ENCODE results near the gene LHFPL3.

Gene LHFPL3

DNA sequence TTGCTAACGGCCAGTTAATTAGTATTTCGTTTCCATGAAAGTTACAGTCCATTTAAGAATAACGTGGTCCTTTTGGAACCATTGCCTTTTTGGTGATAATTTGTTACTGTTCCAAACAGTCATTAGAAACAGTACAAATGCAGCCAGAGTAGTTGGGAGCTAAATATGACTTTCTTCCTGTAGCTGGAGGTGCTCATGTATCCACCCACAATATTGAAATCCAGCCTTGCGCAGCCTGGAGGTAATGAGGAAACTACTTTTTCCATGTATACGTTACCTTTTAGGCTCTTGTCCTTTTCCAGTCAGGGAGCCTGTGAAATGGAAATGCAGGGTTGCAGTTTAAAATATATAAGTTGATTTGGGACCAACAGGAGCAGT, 43.6 kb downstream of the LHFPL3 start:
- no peak for DNase-seq

DNA sequence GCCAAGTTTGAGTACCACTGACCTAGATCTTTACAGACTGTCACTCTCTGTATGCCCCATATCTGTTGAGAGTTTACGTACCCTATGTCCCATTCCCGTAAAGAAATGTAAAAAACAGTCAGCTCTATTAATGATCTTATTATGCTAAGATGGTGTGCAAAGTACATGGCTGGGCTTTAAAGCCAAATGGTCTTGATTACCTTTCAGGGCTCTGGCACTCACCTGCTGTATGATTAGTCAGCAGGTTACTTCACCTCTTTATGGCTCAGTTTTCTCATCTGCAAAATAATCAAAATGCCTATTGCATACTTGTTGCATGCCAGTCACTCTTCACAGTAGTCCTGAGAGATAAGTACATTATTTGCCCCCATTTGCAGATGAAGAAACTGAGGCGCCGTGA, 54.2 kb downstream of the LHFPL3 start:
- DNase-seq, result no peak

DNA sequence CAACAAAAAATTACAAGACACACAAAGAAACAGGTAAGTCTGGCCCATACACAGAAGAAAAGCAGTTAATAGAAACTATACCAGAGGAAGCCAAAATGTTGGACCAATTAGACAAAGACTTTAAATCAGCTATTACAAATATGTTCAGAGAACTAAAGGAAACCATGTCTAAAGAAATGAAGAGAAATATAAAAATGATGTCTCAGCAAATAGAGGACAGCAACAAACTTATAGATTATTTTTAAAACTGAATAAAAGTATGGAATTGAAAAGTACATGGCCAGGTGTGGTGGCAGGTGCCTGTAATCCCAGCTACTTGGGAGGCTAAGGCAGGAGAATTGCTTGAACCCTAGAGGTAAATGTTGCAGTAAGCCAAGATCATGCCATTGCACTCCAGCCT, 58.5 kb downstream of the LHFPL3 start:
- no peak for DNase-seq

DNA sequence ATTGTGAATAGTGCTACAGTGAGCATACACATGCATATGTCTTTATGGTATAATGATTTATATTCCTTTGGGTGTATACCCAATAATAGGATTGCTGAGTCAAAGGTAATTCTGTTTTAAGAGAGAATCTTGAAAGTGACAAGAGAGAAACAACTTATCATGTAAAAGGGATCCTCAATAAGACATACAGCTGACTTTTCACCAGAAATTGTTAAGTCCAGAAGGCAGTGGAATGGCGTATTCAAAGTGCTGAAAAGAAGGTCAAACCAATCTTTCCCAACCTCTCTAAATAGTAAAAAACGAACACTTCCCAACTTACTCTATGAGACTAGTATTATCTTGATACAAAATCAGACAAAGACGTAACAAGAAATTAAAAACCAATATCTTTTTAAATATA, 59.8 kb downstream of the LHFPL3 start:
- DNase-seq, result no peak

DNA sequence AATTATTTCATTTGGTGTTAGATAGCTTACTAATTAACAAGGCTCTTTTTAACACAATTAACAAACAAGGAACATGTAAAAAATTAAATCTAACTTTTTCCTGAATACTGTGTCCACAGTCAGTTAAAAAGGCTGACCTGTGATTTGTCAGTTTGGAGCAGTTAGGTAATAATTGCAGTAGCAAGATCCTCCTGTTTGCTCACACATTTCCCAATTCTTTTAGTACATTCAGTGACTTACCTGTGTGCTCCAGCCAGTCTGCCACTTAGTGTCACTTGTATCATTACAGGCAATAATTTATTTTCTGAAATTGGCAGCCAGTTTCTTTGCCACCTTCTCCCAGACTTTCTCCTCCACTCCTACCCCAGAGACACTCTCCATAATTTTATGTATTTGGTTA, 66.8 kb downstream of the LHFPL3 start:
- DNase-seq, result no peak

DNA sequence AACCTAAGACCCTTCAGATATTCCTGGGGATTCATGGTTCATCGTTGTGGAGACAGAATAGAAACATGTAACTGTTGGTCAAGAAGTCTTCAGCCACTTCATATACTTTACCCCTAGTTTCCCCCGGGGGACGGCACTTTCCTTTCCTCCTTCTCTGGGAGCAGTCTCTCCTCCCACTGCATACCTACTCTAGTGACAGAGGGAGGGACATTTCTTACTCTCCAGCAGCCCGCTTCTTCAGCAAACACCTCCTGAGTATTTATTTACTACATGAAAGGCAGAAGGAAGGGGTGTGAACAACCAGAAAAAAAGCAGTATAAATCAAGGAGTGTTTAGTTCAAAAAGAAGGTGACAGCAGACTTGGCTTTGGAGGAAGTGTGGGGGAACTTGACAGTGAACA, 69.0 kb downstream of the LHFPL3 start:
- no peak for DNase-seq

DNA sequence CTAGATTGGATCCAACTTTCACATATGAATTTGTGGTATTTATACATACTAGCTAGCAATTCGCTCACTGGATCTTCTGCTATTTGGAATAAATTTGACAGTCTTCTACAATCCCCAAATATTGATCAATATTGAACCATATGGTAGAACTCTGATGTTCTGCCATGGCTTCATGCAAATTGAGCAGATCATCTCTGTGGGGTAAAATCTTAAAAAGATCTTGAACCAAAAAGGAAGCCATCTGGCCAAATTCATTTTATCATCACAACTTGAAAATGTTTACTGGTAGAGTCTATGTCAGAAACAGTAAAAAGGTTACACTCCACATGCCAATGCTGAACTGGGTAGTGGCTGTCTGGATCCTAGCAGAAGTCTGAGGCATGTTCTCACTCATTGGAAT, 80.0 kb downstream of the LHFPL3 start:
- no peak for DNase-seq

DNA sequence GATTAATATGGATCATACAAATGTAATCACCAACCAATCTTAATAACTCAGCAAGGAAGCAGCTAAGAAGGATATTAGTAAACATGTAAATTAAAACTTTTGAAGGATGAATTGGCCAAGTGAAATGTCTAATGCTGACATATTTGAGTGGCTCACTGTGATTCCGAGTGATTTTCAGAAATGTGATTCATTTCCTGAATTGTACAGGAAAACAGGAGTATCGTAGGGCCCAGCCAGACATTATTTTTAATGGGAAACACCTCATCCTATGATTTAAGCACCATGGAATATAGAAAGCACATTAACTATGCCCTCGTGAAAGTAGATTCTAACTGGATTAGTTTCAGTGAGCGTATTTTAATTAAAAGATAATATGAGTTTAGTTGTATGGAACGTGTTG, 82.3 kb downstream of the LHFPL3 start:
- no peak for DNase-seq

DNA sequence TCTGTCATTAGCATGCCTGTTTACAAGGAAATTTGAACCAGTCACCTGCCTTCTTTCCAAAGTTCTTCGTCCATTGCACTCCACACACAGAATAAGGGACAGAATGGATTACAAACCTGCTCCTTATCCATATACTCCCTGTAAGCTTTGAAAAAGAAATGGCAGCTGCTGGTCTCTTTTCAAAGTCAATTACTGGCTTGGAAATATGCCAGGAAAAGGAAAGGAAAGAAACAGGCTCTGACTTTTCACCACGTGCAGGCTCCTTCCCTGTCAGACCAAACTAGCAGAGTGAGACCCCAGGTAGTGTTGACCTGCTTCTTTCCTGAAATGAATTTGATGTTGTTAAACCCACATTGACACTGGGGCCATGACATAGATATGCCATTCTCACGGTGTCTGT, 84.5 kb downstream of the LHFPL3 start:
- peak; percentile 74 for DNase-seq

DNA sequence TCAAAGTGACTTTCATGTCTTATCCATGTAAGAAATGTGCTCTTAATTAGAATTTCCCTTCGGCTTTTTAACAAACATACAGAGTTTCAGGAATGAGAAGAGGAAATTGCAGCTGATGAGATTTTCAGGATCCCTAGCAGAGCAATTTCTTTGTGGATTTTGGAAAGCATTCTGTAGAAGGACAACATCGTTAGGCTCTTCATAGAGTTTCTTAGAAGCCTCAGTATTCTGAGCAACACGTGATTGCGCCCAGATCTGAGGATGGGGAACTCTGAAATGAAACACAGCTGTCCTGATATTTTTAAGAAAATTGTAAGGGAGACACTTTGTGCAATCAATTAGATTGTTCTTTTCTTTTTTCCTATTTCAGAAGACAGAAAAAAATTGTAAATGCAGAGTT, 85.8 kb downstream of the LHFPL3 start:
- no peak for DNase-seq

DNA sequence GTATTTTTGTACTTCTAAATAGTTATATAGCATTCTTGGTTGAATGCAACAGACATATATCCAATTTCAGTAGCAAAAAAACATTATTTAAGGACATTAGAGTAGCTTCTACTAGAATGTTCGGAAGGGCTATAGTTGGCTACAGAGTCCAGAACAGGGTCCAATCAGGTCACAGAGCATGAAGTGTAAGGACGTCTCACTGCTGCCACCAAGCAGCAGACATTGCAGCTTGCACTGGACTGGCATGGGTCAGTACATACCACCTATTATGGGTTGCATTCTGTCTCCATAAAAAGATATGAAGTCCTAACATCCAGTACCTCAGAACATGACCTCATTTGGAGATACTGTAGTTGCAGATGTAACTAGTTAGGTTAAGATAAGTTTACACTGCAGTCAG, 87.3 kb downstream of the LHFPL3 start:
- DNase-seq, result no peak

DNA sequence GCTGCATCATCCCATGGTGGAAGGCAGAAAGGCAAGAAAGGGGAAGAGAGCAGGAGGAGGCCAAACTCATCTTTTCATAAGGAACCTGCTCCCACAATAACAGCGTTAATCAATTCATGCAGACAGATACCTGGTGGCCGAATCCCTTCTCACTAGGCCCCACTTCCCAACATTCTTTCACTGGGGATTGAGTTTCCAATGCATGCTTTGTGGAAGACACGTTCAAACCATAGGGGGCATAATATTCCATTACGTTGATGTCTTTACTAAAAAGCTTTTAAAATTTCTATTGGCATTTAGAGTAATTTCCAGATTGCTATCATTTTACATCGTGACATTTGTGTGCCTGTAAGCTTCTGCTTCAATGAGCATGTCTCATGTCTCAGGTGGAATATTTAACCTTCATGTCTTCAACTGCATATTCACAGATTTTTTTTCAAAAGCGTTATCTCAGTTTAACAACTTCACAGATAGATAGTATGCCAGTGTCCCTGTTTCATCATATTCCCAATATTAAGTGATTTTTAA, 88.5 kb downstream of the LHFPL3 start:
- DNase-seq, result no peak

DNA sequence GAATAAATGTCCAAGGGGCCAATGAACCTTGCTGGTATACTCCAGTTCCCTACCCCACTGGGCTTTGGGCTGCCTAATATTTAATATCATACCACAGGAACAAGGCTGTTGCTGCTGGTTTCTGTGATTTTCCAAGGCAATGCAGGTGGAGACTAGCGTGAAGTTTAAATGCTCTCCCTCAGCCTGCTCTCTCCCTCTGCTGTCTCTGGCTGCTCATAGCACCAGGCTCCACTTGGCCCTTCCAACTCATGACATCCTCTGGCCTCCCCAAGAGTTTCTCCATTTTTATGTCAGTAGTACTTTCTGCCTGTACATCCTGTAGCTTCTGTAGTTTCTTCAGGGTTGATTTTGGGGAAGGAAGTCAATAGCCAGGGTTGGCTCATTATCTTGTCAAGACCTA, 103.5 kb downstream of the LHFPL3 start:
- DNase-seq, result no peak

DNA sequence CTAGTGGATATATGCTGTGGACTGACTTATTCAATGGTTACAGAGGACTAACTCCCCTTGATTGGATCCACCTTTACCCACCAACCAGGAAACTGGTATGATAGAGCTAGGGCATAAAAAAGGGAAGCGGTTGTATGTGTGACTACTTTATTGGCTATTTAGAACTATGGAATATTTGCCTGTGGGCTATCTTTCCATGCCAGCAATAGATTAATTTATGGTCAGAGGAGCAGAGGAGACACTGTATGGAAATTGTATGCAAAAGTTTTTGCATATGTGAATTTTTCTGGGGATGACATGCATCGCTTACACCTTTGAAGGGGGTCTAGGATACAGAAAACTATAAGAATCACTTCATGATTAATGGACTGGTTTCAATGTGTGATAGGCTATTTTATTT, 105.7 kb downstream of the LHFPL3 start:
- DNase-seq, result no peak

DNA sequence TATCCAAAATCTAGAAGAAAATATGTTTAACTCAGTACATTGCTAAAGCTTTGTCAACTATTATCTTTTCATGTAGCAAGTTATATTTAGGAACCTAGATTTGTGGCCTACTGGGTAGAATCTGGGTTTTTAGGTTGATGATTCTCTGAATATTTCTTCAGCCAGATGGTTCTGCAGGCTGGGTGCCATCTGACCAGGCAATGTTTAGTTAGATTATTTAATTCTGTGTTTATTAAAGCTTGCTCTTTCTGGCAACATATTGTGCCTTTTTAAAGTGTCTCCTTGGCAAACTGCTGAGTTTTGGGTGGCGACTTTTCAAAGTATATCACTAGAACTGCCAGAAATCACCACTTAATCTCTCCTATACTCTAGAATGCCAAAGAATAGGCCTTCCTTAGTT, 114.1 kb downstream of the LHFPL3 start:
- DNase-seq, result no peak

DNA sequence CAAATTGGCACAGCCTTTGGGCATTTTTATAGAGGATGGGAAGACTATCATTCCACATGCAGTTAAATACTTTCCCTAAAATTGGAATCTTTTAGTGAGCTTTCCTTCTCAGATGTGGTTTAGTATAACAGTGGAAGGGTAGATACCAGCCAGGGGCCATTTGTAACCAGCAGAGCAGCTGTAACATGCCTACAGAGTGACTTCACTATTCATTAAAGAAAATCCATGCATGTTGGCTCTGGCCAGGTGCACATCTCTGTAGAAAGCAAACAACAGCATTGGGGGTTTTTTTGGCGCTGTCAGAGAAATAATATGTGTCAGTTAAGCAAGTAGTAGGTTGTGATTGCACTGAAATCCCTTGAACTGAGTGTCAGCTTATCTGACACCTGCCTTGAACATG, 115.6 kb downstream of the LHFPL3 start:
- DNase-seq, result no peak

DNA sequence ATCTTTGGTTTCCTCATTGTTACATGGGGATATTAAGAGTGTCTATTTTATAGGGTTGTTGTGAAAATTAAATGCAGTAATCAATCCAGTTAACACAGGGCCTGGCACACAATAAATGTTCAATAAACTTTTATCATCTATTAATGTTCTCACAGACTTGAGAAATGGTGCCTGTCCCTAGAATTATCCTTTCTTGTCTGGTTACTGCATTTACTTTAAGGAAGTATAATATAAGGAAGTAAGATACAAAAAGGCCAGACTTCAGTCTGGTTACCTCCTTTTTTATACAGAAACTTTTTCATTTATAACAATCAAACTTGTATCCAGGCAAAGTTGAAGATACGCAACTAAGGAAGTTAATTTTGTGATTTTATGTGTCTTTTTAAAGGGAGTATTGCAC, 117.0 kb downstream of the LHFPL3 start:
- DNase-seq, result no peak

DNA sequence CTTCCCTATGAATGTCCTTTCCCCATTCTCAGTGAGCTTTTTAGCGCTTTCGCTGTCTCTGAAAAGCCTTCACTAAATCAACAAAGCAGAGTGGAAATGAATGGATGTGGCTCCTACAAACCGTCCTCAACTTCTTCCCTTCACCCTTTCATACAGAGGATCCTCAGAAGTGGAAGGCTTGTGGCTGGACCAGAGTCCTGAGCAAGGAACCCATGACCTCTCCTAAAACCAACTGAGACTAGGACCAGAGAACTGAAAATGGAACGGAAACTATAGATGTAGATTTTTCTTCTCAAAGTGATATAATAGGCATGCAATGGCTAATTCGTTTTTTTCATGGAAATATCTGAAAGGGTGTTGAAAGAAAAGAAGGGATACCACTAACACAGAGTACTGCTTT, 122.5 kb downstream of the LHFPL3 start:
- no peak for DNase-seq

DNA sequence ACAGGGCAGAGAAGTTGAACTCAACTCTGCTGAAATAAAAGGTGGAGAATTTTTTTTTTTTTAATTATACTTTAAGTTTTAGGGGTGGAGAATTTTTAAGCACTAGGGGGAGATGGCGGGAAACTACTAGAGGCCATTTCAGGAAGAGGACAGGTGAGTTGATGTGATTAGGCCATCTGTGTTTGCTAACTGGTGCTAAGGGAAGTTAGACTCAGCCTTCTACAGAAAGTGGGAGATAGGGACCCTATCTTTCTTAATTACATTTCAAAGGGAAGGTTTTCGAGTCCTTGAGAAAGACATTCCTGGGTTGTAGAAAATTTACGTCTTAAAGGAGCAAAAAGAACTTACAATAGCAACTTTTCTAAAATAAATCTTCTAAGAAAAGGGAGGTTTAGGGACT, 124.8 kb downstream of the LHFPL3 start:
- no peak for DNase-seq

DNA sequence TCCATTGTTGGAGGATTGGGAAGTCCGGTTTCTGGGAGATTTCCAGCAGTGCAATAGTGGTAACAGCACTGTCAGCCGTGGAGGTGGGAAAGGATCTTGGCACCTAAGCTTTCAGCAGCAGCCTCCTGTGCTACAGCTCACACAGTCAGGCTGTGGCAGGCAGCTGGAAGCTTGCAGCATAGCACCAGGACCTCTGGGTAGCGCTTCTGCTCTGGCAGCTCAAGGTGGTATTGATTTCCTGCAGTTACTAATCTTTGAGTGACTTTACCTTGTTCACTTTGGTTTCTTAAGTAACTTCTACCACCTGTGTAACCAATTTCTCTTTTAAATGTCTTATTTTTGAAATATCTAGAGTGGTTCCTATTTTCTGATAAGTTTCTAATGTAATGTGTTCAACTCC, 130.5 kb downstream of the LHFPL3 start:
- DNase-seq, result no peak

DNA sequence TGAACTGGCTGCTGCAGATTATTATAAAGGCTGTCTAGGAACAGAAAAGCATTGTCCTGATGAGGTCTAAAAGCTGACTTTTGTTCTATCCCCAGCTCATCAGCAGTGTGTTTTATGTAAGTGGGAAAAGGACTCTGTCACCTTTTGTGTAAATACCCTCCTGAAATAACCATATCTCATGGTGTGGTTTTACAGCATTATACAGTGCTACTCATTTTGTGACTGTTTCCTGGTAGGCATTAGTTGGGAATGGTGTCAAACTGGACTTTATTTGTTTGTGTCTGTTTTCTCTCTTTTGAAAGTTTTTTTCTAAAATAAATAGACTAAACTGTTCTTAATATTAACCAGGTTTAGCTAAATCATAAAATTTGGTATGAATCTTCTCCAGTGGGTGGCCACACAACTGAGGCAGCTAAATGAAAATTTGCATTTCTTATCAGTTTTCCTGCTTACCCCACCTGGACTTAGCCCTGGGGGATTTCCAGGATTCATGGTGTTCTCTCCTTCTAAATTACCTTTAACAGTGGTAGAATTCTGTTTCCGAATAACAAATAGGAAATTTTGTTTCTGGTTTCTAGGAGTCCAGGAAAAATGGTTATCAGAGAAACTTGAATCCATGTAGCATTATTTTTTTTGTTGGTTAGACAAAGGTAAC, 140.9 kb downstream of the LHFPL3 start:
- no peak for DNase-seq

DNA sequence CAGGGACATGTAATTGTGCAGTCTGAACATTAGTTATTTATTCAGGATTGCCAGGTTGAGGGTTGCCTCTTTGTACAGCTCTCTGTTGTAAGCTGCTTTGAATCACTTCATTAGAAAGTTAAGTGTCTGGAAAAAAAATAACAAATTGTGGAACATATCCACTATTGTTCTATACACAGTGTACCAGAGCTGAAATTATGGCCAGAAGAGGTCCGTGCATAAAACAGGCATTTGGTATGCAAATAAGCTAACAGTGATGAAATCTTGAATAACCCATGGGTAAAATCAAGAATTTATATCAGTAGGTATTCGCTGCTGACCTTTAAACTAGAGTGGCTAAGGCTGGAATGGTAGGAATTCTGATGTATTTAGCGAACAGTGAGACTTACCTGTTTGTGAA, 152.1 kb downstream of the LHFPL3 start:
- peak; percentile 23 for DNase-seq

DNA sequence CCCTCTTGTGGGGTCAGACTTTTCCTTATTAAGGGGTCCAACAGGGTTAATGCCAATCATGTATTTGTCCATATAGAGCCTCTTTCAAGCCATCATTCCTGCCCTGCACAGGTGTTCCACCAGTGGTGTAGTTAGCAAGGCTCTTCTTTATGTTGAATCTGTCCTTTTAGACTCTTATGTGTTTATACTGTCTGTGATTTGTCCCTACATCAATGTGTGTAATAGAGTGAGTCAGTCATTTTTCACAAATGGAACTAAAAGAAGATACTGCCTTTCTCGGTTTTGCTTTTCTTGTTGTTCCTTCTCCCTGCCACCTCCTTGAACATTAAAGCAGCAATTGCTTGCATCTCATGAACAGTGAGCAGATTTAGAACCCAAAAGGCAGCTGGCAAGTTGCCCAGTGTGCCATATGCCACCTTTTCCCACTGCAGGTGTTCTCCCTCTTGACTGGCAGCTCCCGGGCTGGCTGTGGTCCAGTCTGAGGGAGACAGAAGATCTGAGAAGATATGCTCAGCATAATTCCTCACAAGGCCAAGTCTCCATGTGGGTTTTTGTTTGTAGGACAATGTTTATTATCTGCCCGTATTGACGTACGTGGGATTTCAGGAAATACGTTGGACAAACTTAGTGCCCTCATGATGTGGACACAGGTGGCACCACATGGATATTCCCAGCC, 154.1 kb downstream of the LHFPL3 start:
- DNase-seq, result peak; percentile 90

DNA sequence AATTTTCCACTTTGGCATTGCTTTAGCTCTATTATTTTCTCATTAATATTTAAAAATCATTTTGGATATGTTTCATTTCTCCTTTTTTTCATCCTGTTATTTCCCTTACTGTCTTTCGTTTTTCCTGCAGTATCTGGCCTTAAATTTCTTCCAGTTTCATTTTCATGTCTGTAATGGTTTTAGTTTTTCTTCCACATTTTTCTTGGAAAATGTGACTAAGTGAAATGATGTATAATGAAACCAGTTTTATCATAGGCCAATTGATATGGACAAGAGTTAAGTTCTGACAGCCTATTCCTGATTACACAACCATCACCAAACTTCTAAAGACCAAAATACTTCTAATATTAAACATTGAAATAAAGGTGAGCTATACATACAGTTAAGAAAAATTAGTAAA, 158.5 kb downstream of the LHFPL3 start:
- no peak for DNase-seq

DNA sequence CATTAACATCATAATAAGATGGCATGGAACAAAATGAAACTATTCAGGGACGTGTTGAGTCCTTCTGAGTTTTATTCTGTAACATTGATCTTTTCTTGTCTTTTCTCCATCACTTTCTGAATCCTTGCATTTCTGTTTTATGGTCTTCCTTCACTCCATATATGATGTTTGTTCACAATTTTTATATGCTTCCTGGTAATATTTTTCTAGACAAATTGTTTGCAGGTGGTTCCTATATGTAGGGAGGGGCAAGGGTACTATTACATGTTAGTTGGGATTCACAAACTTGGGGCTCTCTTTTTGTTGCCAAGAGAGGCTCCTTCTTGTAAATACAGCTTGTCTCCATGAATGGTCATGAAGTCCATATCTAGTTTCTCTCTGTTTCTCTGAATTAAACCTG, 159.2 kb downstream of the LHFPL3 start:
- DNase-seq, result no peak

Measured in NCI-H345 (cell line).